ENCODE measurements around the gene KIRREL3. TPM values are rescaled to one million over a fixed set of nuclear protein-coding genes. Genes with fewer than 3 reads are reported as not detected.

The KIRREL3 gene
- total and polyA plus RNA-seq, 2 experiments from 2014 or later, result 16.1 to 35.6 TPM

DNA sequence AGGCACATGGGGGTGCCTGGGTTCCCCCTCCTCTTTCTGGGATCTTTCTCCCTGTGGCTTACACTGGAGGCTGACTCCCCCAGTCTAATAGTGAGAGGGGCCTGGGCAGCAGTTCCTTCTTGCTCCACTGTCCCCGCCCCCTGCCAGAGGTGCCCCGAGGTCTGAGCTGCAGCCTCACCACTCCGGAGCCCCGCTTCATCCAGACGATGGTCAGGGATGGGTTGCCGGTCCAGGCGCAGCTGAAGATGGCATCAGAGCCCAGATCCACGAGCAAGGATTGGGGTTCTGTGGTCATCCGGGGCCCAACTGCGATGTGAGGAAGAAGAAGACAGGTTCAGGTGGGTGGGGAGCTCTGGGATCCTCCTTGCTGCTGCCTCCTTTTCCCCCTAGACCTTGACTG, 554.0 kb downstream of the KIRREL3 start:
- Histone ChIP-seq H3K27me3 (replicated peaks; ENCODE audit: insufficient read depth) (no peaks in the 10 kb centered on the region), H3K9ac (no peak overlapping the region), H3K36me3 (ENCODE audit: low read depth) (no peaks in the 10 kb centered on the region), H4K20me1 (ENCODE audit: insufficient read depth) (no peaks in the 10 kb centered on the region), H3K9me3 (ENCODE audit: low read depth) (no peaks in the 10 kb centered on the region), H3K4me2 (ENCODE audit: unreplicated experiment) (no peak overlapping the region), H3K9me2 (ENCODE audit: insufficient read depth) (no peaks in the 10 kb centered on the region), H3F3A (ENCODE audit: insufficient read depth) (peaks cover 20% of the 10 kb centered on the region), H3K4me3 (no peak overlapping the region), H3K4me1 (ENCODE audit: insufficient read depth) (no peaks in the 10 kb centered on the region), H2AFZ (no peak overlapping the region), H3K79me2 (ENCODE audit: insufficient read depth) (no peaks in the 10 kb centered on the region), H3K27ac (no peak overlapping the region)
- TF ChIP-seq EZH2 (IDR thresholded peaks at IDR 0.05; ENCODE audit: insufficient read depth, poor library complexity, severe bottlenecking), result no peak
- TF ChIP-seq EZH2phosphoT487 (IDR thresholded peaks at IDR 0.05; ENCODE audit: insufficient read depth, low read depth), result no peak
- no peak for DNase-seq
- 76 to 79% methylated on average over 10 of the region's 10 CpGs for WGBS, 2 experiments (ENCODE audit: low coverage in 1 of 2, low lambda C conversion rate in 2 of 2, missing lambda C conversion rate in 2 of 2)
- in situ Hi-C loops (cut with MboI), result loop anchor here (25.0 kb wide), 1 partner anchor 891 kb away; no protein-coding TSS in a partner anchor

DNA sequence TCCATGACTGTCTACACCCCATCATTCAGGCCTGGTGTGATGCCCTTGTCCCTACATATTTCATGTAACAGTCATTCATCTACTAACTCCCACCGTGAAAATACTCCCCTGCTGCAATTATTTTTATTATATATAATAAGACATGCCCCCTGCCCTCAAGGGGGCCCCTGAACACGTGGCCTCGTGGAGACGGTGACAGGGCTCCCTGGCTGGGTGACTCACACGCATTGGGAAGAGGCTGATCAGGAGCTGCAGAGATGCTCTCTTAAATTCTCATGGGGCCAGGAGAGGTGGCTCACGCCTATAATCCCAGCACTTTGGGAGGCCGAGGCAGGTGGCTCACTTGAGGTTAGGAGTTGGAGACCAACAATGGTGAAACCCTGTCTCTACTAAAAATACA, 556.5 kb downstream of the KIRREL3 start:
- in situ Hi-C loops (cut with MboI), result loop anchor here (25.0 kb wide), 1 partner anchor 893 kb away; no protein-coding TSS in a partner anchor
- no peaks in the 10 kb centered on the region for H3K9me3 ChIP-seq (ENCODE audit: low read depth)
- H3K27me3 ChIP-seq (replicated peaks; ENCODE audit: insufficient read depth), result no peaks in the 10 kb centered on the region
- H4K20me1 ChIP-seq (ENCODE audit: insufficient read depth), result no peaks in the 10 kb centered on the region
- H2AFZ ChIP-seq, result no peak overlapping the region
- TF ChIP-seq EZH2 (IDR thresholded peaks at IDR 0.05; ENCODE audit: insufficient read depth, poor library complexity, severe bottlenecking) (no peak), EZH2phosphoT487 (IDR thresholded peaks at IDR 0.05; ENCODE audit: insufficient read depth, low read depth) (no peak)
- no peaks in the 10 kb centered on the region for H3K4me1 ChIP-seq (ENCODE audit: insufficient read depth)
- no peak overlapping the region for H3K27ac ChIP-seq
- H3K36me3 ChIP-seq (ENCODE audit: low read depth), result no peaks in the 10 kb centered on the region
- no peak overlapping the region for H3K4me2 ChIP-seq (ENCODE audit: unreplicated experiment)
- no peak overlapping the region for H3K4me3 ChIP-seq
- H3K9ac ChIP-seq, result no peak overlapping the region
- peak; percentile 32 for DNase-seq
- H3K79me2 ChIP-seq (ENCODE audit: insufficient read depth), result no peaks in the 10 kb centered on the region
- H3F3A ChIP-seq (ENCODE audit: insufficient read depth), result no peaks in the 10 kb centered on the region
- H3K9me2 ChIP-seq (ENCODE audit: insufficient read depth), result no peaks in the 10 kb centered on the region
- 84 to 86% methylated on average over 7 of the region's 7 CpGs for WGBS, 2 experiments (ENCODE audit: low coverage in 1 of 2, low lambda C conversion rate in 2 of 2, missing lambda C conversion rate in 2 of 2)

DNA sequence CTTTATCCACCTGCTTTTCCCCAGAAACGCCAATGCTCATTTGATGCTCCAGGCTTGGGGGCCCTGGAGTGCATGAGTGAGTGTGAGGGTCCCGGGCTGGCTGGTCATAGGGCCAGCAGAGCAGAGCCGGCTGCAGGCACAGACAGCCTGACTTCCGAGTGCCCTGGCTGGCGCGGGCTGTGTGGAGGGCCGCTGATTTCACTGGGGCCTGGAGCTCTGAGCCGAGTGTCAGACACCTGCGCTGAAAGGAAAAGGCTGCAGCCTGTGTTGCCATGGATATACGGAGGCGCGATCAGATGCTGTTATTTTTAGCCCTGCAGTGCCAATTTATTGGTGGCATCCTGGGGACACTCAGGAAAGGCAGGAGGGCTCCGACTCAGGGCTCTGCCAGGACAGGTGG, 557.5 kb downstream of the KIRREL3 start:
- no peaks in the 10 kb centered on the region for H4K20me1 ChIP-seq (ENCODE audit: insufficient read depth)
- H3K4me1 ChIP-seq (ENCODE audit: insufficient read depth), result no peaks in the 10 kb centered on the region
- no peaks in the 10 kb centered on the region for H3K27me3 ChIP-seq (replicated peaks; ENCODE audit: insufficient read depth)
- no peaks in the 10 kb centered on the region for H3K9me3 ChIP-seq (ENCODE audit: low read depth)
- DNase-seq, result no peak
- WGBS, 2 experiments (ENCODE audit: low coverage in 1 of 2, low lambda C conversion rate in 2 of 2, missing lambda C conversion rate in 2 of 2), result 72 to 79% methylated on average over 13 of the region's 13 CpGs
- H3K27ac ChIP-seq, result no peak overlapping the region
- H3K79me2 ChIP-seq (ENCODE audit: insufficient read depth), result no peaks in the 10 kb centered on the region
- no peaks in the 10 kb centered on the region for H3K9me2 ChIP-seq (ENCODE audit: insufficient read depth)
- H3K4me3 ChIP-seq, result no peak overlapping the region
- in situ Hi-C loops (cut with MboI), result loop anchor here (25.0 kb wide), 1 partner anchor 894 kb away; no protein-coding TSS in a partner anchor
- no peak overlapping the region for H3K9ac ChIP-seq
- H3K4me2 ChIP-seq (ENCODE audit: unreplicated experiment), result no peak overlapping the region
- TF ChIP-seq EZH2phosphoT487 (IDR thresholded peaks at IDR 0.05; ENCODE audit: insufficient read depth, low read depth) (no peak), EZH2 (IDR thresholded peaks at IDR 0.05; ENCODE audit: insufficient read depth, poor library complexity, severe bottlenecking) (no peak)
- H2AFZ ChIP-seq, result no peak overlapping the region
- H3K36me3 ChIP-seq (ENCODE audit: low read depth), result no peaks in the 10 kb centered on the region
- no peaks in the 10 kb centered on the region for H3F3A ChIP-seq (ENCODE audit: insufficient read depth)

DNA sequence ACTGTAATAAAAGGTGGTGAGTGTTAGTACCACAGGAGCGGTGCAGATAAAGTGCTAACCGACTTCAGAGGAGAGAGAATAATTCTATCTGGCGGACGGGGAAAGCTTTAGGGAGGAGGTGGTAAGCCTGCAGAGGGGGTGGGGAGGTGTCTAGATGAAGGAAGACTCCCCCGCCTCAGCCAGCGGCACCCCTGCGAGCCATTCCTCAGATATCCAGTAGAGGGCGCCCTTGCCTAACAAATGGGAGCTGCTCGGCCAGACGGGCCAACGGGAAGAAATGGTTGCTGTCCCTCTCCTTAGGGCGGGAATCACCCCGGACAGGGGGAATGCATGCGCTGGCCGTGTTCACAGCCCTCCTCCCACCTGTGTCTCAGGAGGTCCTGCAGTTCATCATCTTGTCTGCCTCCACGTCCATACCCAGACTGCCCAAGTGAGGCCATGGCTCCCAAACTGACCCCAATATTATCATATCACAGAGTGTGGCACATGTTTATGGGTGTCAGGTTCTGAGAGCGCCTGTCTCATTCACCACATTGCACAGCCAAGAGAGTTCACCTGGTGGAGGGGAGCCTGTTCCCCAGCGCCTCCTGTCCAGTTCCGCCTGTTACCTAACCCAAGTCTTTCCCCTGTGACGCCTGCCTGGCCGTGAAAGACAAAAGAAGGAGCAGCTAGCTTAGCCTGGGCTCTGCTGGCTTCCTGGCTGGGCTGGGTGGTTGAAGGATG, 559.6 kb downstream of the KIRREL3 start:
- TF ChIP-seq EZH2phosphoT487 (IDR thresholded peaks at IDR 0.05; ENCODE audit: insufficient read depth, low read depth), result no peak
- no peak for TF ChIP-seq EZH2 (IDR thresholded peaks at IDR 0.05; ENCODE audit: insufficient read depth, poor library complexity, severe bottlenecking)
- H2AFZ ChIP-seq, result no peak overlapping the region

More for the DNA sequence above, 559.6 kb downstream of the KIRREL3 start:
- Histone ChIP-seq H3K27ac (no peak overlapping the region), H3K9me3 (ENCODE audit: low read depth) (no peaks in the 10 kb centered on the region), H4K20me1 (ENCODE audit: insufficient read depth) (no peaks in the 10 kb centered on the region), H3K36me3 (ENCODE audit: low read depth) (no peaks in the 10 kb centered on the region), H3K9ac (no peak overlapping the region), H3K9me2 (ENCODE audit: insufficient read depth) (no peaks in the 10 kb centered on the region), H3K79me2 (ENCODE audit: insufficient read depth) (no peaks in the 10 kb centered on the region), H3K4me1 (ENCODE audit: insufficient read depth) (no peaks in the 10 kb centered on the region), H3F3A (ENCODE audit: insufficient read depth) (0 out of 2 replicates have a peak, but pooled peaks cover 5% of the 10 kb centered on the region), H3K4me3 (no peak overlapping the region), H3K27me3 (replicated peaks; ENCODE audit: insufficient read depth) (no peaks in the 10 kb centered on the region), H3K4me2 (ENCODE audit: unreplicated experiment) (no peak overlapping the region)
- 21 to 23% methylated on average over 21 of the region's 21 CpGs for WGBS, 2 experiments (ENCODE audit: low coverage in 1 of 2, low lambda C conversion rate in 2 of 2, missing lambda C conversion rate in 2 of 2)
- in situ Hi-C loops (cut with MboI), result loop anchor here (25.0 kb wide), 1 partner anchor 896 kb away; no protein-coding TSS in a partner anchor
- peak; percentile 79 for DNase-seq
